Lower lobe of right lung (tissue), 2 donors: ENCODE data around the gene SWI5. TPM values are rescaled to one million over a fixed set of nuclear protein-coding genes. Genes with fewer than 3 reads are reported as not detected.
A peak's percentile ranks its signal among the peaks of the same experiment; 100 is the strongest.

ENCODE experiments used
- ATAC-seq, 2 donors: fragments of 200-7000 bp; cut with Tn5 transposase; one replicate each; pipeline ENCODE4 v1.9.1; 2020 to 2022; ENCODE audit warnings: mild to moderate bottlenecking in 2 of 2, moderate library complexity in 2 of 2
- DNase-seq: peaks from one replicate; pipeline ENCODE4 v3.0.0-alpha.2; 2020
- H3K27ac ChIP-seq: fragments of 200-600 bp; one replicate; pipeline ENCODE4 v1.8.0; 2022
- H3K27me3 ChIP-seq: fragments of 200-600 bp; one replicate; pipeline ENCODE4 v1.8.0; 2022; ENCODE audit warnings: low read depth
- H3K36me3 ChIP-seq: fragments of 200-600 bp; one replicate; pipeline ENCODE4 v1.8.0; 2022; ENCODE audit warnings: mild to moderate bottlenecking
- H3K4me1 ChIP-seq: fragments of 200-600 bp; one replicate; pipeline ENCODE4 v1.8.0; 2022
- H3K4me3 ChIP-seq: fragments of 200-600 bp; one replicate; pipeline ENCODE4 v1.8.0; 2022; ENCODE audit warnings: mild to moderate bottlenecking
- H3K9me3 ChIP-seq: fragments of 200-600 bp; one replicate; pipeline ENCODE4 v1.8.0; 2022
- intact Hi-C: fragments of 100-400 bp; cut with DNase I; formaldehyde crosslinking; loops from one replicate; pipeline ENCODE4 v1.11.0; 2022
- total RNA-seq: library from RNA; stranded (reverse); fragmentation: NEBNext Ultra II Directional; extraction: Animal tissue kit (Norgen Biotek cat#: 25700); gene quantifications from one replicate; pipeline ENCODE4 v1.2.1, GENCODE V29; 2021
- TF ChIP-seq, protein P1 (sequence below): fragments of 200-600 bp; IDR thresholded peaks from one replicate; pipeline ENCODE4 v1.8.0; 2022; ENCODE audit warnings: antibody characterized with exemption, mild to moderate bottlenecking
- donor health status: DM: no; HTN: yes; CAD: no; lungs with severe emphysema.

SWI5 gene
- total RNA-seq, 1 donor from 2014 or later, result 19.1 TPM

DNA sequence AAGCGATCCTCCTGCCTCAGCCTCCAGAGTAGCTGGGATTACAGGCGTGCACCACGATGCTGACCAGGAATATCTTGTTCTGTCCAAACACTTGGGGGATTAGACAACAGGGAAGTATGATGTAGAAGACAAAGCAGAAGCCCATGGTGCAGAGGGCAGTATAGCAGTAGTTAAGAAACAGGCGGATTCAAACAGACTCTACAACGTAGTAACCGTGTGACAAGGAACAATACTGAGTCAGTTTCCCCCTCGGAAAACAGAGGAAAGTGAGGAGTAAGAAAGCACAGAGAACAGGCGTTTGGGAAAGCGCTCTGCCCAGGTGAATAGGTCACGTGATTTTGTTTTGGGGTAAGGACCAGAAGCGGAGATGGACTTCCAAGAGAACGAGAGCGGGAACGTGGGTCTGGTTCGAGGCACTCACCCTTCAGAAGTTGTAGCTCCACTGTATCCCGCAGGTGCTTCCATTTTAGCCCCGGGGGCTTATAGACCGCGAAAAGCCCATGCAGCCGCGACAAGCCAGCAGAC lies 45.9 kb downstream of the SWI5 start:
- H3K4me3 ChIP-seq, result peak overlapping the region; percentile 95
- peak overlapping the region; percentile 88 for H3K27ac ChIP-seq
- H3K36me3 ChIP-seq, result peaks cover 54% of the 10 kb centered on the region
- DNase-seq (no peak), ATAC-seq (peak in 1 of 2 donors; percentile 35)
- intact Hi-C loops, result no loop called here
- TF ChIP-seq, protein P1, sequence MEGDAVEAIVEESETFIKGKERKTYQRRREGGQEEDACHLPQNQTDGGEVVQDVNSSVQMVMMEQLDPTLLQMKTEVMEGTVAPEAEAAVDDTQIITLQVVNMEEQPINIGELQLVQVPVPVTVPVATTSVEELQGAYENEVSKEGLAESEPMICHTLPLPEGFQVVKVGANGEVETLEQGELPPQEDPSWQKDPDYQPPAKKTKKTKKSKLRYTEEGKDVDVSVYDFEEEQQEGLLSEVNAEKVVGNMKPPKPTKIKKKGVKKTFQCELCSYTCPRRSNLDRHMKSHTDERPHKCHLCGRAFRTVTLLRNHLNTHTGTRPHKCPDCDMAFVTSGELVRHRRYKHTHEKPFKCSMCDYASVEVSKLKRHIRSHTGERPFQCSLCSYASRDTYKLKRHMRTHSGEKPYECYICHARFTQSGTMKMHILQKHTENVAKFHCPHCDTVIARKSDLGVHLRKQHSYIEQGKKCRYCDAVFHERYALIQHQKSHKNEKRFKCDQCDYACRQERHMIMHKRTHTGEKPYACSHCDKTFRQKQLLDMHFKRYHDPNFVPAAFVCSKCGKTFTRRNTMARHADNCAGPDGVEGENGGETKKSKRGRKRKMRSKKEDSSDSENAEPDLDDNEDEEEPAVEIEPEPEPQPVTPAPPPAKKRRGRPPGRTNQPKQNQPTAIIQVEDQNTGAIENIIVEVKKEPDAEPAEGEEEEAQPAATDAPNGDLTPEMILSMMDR, result no peak
- no peaks in the 10 kb centered on the region for H3K27me3 ChIP-seq
- H3K4me1 ChIP-seq, result peaks cover 23% of the 10 kb centered on the region
- H3K9me3 ChIP-seq, result no peaks in the 10 kb centered on the region

DNA sequence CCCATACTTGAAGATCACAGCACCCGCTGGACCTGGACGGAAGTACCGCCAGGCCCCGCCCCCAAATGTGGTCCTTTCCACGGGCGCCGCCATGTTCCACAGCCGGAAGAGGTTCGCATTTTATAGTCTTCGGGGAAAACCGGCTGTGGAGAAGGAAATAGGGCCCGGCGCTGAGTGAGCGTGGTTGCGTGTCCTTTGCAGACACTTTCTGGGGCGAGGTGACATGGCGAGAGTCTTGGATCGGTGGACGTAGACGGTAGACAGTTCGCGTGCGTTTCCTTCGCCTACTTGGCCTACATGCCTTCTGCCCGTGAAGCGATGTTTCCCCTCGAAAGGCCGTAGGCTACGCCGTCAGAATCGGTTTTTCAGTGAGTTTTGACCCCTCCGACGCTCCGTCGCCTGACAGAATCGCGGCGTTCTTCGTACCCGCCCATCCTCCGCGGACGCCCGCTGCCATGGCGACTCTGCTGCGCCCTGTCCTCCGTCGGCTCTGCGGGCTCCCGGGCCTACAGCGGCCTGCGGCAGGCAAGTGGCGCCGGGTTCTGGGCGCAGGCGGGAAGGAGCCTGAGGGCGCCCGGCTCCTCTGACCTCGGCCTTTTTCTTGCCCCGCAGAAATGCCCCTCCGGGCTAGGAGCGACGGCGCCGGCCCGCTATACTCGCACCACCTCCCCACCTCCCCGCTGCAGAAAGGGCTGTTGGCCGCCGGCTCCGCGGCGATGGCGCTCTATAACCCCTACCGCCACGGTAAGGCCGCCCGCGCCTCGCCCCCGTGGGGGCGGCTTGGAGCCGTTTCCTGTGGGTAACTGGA lies 46.5 kb downstream of the SWI5 start, which contains the start of the genes COQ4 and TRUB2:
Gene COQ4 (plus strand): TSS at position 436 of the 808 bp plus-strand sequence. CDS start 20 bp downstream, at position 456.
Gene TRUB2 (minus strand): TSS at position 44 of the 808 bp plus-strand sequence. CDS start 39 bp downstream, at position 5.
- Histone ChIP-seq H3K36me3 (peaks cover 54% of the 10 kb centered on the region), H3K27ac (peak within 1 kb of the TSS; percentile 88), H3K4me1 (peaks cover 23% of the 10 kb centered on the region), H3K9me3 (no peaks in the 10 kb centered on the region), H3K27me3 (no peaks in the 10 kb centered on the region), H3K4me3 (peak within 1 kb of the TSS; percentile 95)
- intact Hi-C loops, result no loop called here
- ATAC-seq, result peak; percentile 97 to 99
- TF ChIP-seq, protein P1, result no peak
- peak; percentile 95 for DNase-seq

DNA sequence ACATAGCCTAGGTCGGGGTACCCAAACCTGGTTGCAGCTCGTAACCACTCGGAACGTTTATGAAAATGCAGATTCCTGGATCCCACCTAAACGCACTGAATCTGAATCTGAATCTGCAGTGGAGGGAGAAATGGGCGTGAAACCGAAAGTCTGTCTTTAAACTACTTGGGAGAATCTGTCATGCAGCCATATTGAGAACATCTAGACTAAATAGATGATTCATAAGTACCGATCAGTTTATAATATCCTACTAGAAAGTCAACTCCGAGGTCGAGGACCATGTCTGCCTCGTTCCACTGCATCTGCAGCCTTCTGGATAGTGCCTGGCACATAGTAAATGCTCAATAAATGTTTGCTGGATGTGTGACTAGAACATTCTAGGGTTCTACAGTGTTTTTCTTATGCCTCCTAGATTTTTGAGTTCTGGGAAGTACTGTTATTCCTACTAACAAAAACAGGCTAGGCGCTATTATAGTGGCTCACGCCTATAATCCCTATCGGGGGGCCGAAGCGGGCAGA lies 47.2 kb downstream of the SWI5 start:
- Histone ChIP-seq H3K27ac (peak overlapping the region; percentile 88), H3K4me3 (peak overlapping the region; percentile 95), H3K4me1 (peaks cover 23% of the 10 kb centered on the region), H3K9me3 (no peaks in the 10 kb centered on the region), H3K27me3 (no peaks in the 10 kb centered on the region), H3K36me3 (peaks cover 56% of the 10 kb centered on the region)
- ATAC-seq (no peak), DNase-seq (no peak)
- TF ChIP-seq, protein P1, result no peak
- intact Hi-C loops, result no loop called here

DNA sequence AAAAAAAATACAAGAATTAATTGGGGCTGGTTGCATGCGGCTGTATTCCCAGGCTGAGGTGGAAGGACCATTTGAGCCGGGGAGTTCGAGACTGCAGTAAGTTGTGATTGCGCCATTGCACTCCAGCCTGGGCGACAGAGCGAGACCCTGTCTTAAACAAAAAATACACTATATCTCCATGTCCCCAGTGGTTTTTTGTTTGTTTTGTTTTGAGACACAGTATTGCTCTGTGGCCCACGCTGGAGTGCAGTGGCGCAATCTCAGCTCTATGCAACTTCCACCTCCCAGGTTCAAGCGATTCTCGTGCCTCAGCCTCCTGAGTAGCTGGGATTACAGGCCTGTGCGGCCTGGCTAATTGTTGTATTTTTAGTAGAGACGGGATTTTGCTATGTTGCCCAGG lies 47.7 kb downstream of the SWI5 start:
- H3K27ac ChIP-seq, result no peak overlapping the region
- H3K4me3 ChIP-seq, result peak overlapping the region; percentile 95
- TF ChIP-seq, protein P1, result no peak
- H3K4me1 ChIP-seq, result peaks cover 23% of the 10 kb centered on the region
- no peak for ATAC-seq
- no peak for DNase-seq
- no peaks in the 10 kb centered on the region for H3K27me3 ChIP-seq
- peaks cover 56% of the 10 kb centered on the region for H3K36me3 ChIP-seq
- no peaks in the 10 kb centered on the region for H3K9me3 ChIP-seq
- intact Hi-C loops, result no loop called here

DNA sequence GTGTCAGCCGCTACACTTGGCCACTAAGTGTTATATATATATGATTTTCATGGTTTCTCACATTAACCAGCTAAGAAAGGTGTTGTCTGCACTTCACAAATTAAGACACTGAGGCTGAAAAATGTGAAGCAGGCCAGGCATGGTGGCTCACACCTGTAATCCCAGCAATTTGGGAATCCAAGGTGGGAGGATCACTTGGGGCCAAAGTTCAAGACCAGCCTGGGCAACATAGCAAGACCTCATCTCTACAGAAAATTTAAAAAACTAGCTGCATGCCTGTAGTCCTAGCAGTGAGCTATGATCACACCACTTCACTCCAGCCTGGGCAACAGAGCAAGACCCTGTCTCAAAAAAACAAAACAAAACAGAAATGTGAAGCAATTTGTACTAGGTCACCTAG lies 48.3 kb downstream of the SWI5 start:
- DNase-seq (no peak), ATAC-seq (no peak)
- Histone ChIP-seq H3K36me3 (peaks cover 52% of the 10 kb centered on the region), H3K9me3 (no peaks in the 10 kb centered on the region), H3K4me3 (no peak overlapping the region), H3K4me1 (peaks cover 23% of the 10 kb centered on the region), H3K27ac (no peak overlapping the region), H3K27me3 (no peaks in the 10 kb centered on the region)
- intact Hi-C loops, result no loop called here
- TF ChIP-seq, protein P1, result no peak
